Left lung (tissue), 10 donors: ENCODE measurements around the gene ANKS6. TPM values are rescaled to one million over a fixed set of nuclear protein-coding genes. Genes with fewer than 3 reads are reported as not detected.

ENCODE experiments used
- ATAC-seq: fragments of 200-7000 bp; cut with Tn5 transposase; one replicate; pipeline ENCODE4 v1.9.1; 2020; ENCODE audit warnings: moderate library complexity
- DNase-seq, 4 donors: peaks; one replicate each; pipeline ENCODE4 v3.0.0-alpha.2; 2013 to 2020
- H3K27ac ChIP-seq, 2 donors: fragments of 200-600 bp; sonication (generic) in 1 of 2; one replicate each; pipeline versions ENCODE4 v1.5.0 to v1.8.0; 2020 to 2021
- H3K27me3 ChIP-seq, 2 donors: fragments of 200-600 bp; sonication (generic) in 1 of 2; one replicate each; pipeline versions ENCODE4 v1.5.0 to v1.8.0; 2020 to 2021
- H3K36me3 ChIP-seq, 2 donors: fragments of 200-600 bp; sonication (generic) in 1 of 2; one replicate each; pipeline versions ENCODE4 v1.5.0 to v1.8.0; 2020 to 2021
- H3K4me1 ChIP-seq, 2 donors: fragments of 200-600 bp; one replicate each; pipeline ENCODE4 v1.8.0; 2021
- H3K4me3 ChIP-seq, 2 donors: fragments of 200-600 bp; sonication (generic) in 1 of 2; one replicate each; pipeline versions ENCODE4 v1.5.0 to v1.8.0; 2020 to 2021; ENCODE audit warnings: mild to moderate bottlenecking in 1 of 2
- H3K9me3 ChIP-seq, 2 donors: fragments of 200-600 bp; sonication (generic) in 1 of 2; one replicate each; pipeline versions ENCODE4 v1.5.0 to v1.8.0; 2020 to 2021
- intact Hi-C, 2 donors: fragments of 100-400 bp; cut with DNase I; formaldehyde crosslinking; loops; one replicate each; pipeline versions ENCODE4 v1.11.2 to v1.14.2; 2022
- polyA plus RNA-seq, 6 donors: library from polyadenylated mRNA; unstranded; fragments of 120-200 nt; gene quantifications; one replicate each; pipeline ENCODE4 v1.2.1, GENCODE V29; 2013; ENCODE audit not compliant: insufficient read length in 6 of 6
- total RNA-seq, 2 donors: library from RNA; stranded (reverse); fragmentation: NEBNext Ultra II Directional; extraction: Animal tissue kit (Norgen Biotek cat#: 25700); gene quantifications; one replicate each; pipeline ENCODE4 v1.2.1, GENCODE V29; 2021
- TF ChIP-seq, protein P1 (sequence below), 2 donors: fragments of 200-600 bp; sonication (generic) in 1 of 2; IDR thresholded peaks; one replicate each; pipeline versions ENCODE4 v1.5.0 to v1.8.0; 2021; ENCODE audit warnings: antibody characterized with exemption in 2 of 2
- donor health status: DM: no; HTN: yes; CAD: no.
- donor health status: DM: no; HTN: no; CAD: no.

Gene ANKS6
- total and polyA plus RNA-seq, 8 donors, result 21.7 to 31.6 (median 25.0) TPM

DNA sequence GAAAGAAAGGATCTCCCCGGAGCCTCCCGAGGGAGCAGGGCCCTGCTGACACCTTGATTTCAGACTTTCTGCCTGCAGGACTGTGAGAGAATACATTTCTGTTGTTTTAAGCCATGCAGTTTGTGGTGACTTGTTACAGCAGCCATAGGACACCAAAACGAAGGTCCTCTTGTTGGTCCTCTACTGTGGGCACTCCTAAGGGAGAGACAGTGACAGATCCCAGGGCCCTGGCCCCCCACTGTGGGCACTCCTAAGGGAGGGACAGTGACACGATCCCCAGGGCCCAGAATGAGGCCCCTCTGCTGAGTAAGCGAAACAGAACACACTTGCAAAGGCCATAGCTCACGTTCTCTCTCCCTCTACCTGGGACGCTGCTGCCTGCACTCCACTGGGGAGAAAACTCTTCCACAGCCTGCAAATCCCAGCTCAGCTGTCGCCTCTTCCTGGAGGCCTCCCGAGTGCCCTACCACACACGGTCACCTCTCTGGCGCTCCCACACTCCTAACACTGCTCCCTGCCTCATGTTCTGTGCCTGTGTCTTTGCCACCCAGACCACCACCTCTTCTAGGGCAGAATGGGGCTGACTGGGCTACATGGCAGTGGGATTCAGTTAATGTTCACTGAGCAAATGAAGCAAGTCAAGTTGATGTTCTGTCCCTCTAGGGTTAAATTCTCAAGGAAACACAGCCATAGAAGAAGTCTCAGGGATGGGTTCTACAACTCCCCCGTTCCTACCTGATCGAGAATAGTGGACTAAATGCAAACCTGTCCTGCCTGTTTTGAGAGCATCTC lies 23.8 kb downstream of the ANKS6 start:
- ATAC-seq, result no peak
- TF ChIP-seq, protein P1, sequence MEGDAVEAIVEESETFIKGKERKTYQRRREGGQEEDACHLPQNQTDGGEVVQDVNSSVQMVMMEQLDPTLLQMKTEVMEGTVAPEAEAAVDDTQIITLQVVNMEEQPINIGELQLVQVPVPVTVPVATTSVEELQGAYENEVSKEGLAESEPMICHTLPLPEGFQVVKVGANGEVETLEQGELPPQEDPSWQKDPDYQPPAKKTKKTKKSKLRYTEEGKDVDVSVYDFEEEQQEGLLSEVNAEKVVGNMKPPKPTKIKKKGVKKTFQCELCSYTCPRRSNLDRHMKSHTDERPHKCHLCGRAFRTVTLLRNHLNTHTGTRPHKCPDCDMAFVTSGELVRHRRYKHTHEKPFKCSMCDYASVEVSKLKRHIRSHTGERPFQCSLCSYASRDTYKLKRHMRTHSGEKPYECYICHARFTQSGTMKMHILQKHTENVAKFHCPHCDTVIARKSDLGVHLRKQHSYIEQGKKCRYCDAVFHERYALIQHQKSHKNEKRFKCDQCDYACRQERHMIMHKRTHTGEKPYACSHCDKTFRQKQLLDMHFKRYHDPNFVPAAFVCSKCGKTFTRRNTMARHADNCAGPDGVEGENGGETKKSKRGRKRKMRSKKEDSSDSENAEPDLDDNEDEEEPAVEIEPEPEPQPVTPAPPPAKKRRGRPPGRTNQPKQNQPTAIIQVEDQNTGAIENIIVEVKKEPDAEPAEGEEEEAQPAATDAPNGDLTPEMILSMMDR (IDR thresholded peaks at IDR 0.05), result no peak
- no peaks in the 10 kb centered on the region for H3K9me3 ChIP-seq
- no peak for DNase-seq
- intact Hi-C loops, result loop anchor here in 1 of 2 donors (10.0 kb wide), 1 partner anchor 458 kb away; no protein-coding TSS in a partner anchor
- H3K27ac ChIP-seq, result no peak overlapping the region
- H3K4me3 ChIP-seq, result no peak overlapping the region
- no peaks in the 10 kb centered on the region for H3K4me1 ChIP-seq
- H3K27me3 ChIP-seq, result no peaks in the 10 kb centered on the region
- peaks cover 0 to 67% of the 10 kb centered on the region in 2 donors for H3K36me3 ChIP-seq

DNA sequence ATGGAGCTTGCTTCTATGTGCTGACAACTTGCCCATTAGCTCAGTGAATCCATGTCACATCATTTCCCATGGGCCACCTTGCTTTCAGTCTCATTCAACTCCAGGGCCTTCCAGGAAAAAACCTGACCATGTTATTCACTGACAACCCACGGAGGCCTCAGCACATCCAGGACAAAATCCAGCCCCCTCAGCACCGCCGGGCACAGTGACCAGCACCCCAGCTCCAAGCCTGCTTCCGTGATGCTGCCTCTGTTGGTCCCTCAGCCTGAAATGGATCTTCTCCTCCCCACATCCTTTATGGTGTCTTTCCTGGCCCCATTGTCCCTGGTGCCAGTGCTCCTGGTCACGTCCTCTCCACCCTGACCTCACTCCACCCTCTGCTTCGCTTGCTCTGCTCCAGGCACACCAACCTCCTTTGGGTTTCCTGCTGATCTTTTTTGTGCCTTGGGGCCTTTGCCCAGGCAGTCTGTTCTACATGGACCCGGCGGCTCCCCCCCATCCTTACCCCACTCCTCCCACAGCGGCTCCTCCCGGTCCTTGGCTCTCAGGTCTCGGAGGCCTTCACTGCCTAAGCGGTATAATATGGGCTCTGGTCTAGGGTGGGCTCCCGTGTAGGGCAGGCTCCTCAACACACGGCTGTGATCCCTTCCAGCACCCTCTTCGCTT lies 25.0 kb downstream of the ANKS6 start:
- H3K27me3 ChIP-seq, result no peaks in the 10 kb centered on the region
- DNase-seq (no peak), ATAC-seq (no peak)
- intact Hi-C loops, result loop anchor here in 1 of 2 donors (10.0 kb wide), 1 partner anchor 457 kb away; no protein-coding TSS in a partner anchor
- no peaks in the 10 kb centered on the region for H3K4me1 ChIP-seq
- no peaks in the 10 kb centered on the region for H3K9me3 ChIP-seq
- H3K36me3 ChIP-seq, result peaks cover 0 to 77% of the 10 kb centered on the region in 2 donors
- no peak overlapping the region for H3K27ac ChIP-seq
- TF ChIP-seq, protein P1 (IDR thresholded peaks at IDR 0.05), result no peak
- H3K4me3 ChIP-seq, result no peak overlapping the region

DNA sequence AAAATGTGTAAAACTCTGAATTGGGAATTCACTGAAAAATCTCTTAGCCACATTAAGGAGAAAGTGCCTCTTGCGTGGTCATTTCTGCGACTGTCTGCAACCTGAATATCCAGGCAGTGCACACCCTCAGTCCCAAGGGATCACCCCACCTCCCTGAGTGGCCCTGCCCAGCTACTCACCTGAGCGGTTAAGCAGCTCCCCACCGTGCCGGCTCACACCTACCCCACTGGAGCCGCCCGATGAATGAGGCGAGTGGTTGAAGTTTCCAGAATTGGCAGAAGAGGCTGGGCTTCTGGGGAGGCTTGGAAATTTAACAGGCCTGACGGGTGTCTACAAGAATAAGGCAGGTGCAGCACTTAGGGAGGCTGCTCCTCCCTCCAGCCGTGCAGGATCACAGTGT lies 25.6 kb downstream of the ANKS6 start:
- DNase-seq (no peak), ATAC-seq (no peak)
- Histone ChIP-seq H3K36me3 (peaks cover 0 to 80% of the 10 kb centered on the region in 2 donors), H3K9me3 (no peaks in the 10 kb centered on the region), H3K4me3 (no peak overlapping the region), H3K4me1 (no peaks in the 10 kb centered on the region), H3K27me3 (no peaks in the 10 kb centered on the region), H3K27ac (no peak overlapping the region)
- intact Hi-C loops, result loop anchor here in 1 of 2 donors (10.0 kb wide), 1 partner anchor 456 kb away; no protein-coding TSS in a partner anchor
- TF ChIP-seq, protein P1 (IDR thresholded peaks at IDR 0.05), result no peak

DNA sequence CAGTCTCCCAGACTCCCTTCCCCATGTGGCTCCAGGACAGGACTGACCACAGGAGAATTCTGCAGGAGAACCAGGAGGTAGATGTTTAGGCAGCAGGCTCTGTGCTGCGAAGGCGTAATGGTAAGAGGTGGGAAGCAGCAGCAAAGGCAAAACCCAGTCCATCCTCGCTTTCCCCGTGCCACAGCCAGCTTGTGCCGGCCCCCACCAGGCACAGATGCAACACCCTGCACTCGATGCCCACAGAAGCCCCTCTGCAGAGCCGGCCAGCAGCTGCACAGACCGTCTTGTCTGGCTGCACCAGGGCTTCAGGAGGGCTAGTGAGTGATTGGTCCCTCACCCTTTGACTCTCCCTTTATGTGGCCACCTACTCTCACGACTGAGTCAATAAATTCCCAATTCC lies 28.0 kb downstream of the ANKS6 start:
- no peak overlapping the region for H3K4me3 ChIP-seq

More for the DNA sequence above, 28.0 kb downstream of the ANKS6 start:
- H3K9me3 ChIP-seq, result peaks cover 0 to 5% of the 10 kb centered on the region in 2 donors
- intact Hi-C loops, result no loop called here
- no peaks in the 10 kb centered on the region for H3K27me3 ChIP-seq
- H3K27ac ChIP-seq, result no peak overlapping the region
- no peak for DNase-seq
- TF ChIP-seq, protein P1 (IDR thresholded peaks at IDR 0.05), result no peak
- H3K36me3 ChIP-seq, result peaks cover 0 to 78% of the 10 kb centered on the region in 2 donors
- no peak for ATAC-seq
- H3K4me1 ChIP-seq, result no peaks in the 10 kb centered on the region
